A673 (cell line): ENCODE results near the gene JAG2. TPM values are rescaled to one million over a fixed set of nuclear protein-coding genes. Genes with fewer than 3 reads are reported as not detected.
A peak's percentile ranks its signal among the peaks of the same experiment; 100 is the strongest.

Experiments
- BruUV-seq: library from RNA; stranded (reverse); fragments of 400-500 nt; replicated peaks from 2 replicates; lab custom pipeline; 2021; lab: Mats Ljungman, UMichigan
- CTCF ChIA-PET: fragments of 300-600 bp; sonication (Branson Sonifier 250); formaldehyde crosslinking; loops from one replicate; lab custom pipeline; 2022; ENCODE audit warnings: antibody characterized with exemption; lab: Charles Lee
- POLR2A ChIA-PET: fragments of 300-600 bp; sonication (Branson Sonifier 250); formaldehyde crosslinking; loops from one replicate; lab custom pipeline; 2022; ENCODE audit warnings: antibody characterized with exemption; ENCODE audit not compliant: low non-redundant PET; lab: Charles Lee
- DNase-seq: peaks from one replicate; pipeline ENCODE4 v3.0.0-alpha.2; 2015; ENCODE audit warnings: low spot score
- H3K27ac ChIP-seq: fragments of 200-600 bp; sonication (generic); 2 replicates; pipeline ENCODE4 v1.5.1; 2016; ENCODE audit warnings: mixed run types, low read depth, mild to moderate bottlenecking, mixed read lengths, antibody characterized with exemption, low read length; ENCODE audit not compliant: poor library complexity, severe bottlenecking
- H3K27me3 ChIP-seq: fragments of 200-600 bp; sonication (generic); replicated peaks from 2 replicates; pipeline ENCODE4 v1.6.1; 2017; ENCODE audit warnings: mixed run types, low read depth, mild to moderate bottlenecking, mixed read lengths, antibody characterized with exemption, low read length; ENCODE audit not compliant: insufficient read depth, poor library complexity
- H3K36me3 ChIP-seq: fragments of 200-600 bp; sonication (generic); 2 replicates; pipeline ENCODE4 v1.6.1; 2016; ENCODE audit warnings: mixed run types, mild to moderate bottlenecking, mixed read lengths, antibody characterized with exemption, low read length; ENCODE audit not compliant: insufficient read depth, poor library complexity, severe bottlenecking
- H3K4me1 ChIP-seq: fragments of 200-600 bp; sonication (generic); 2 replicates; pipeline ENCODE4 v1.6.1; 2017; ENCODE audit warnings: mixed run types, mild to moderate bottlenecking, mixed read lengths, antibody characterized with exemption, low read length; ENCODE audit not compliant: insufficient read depth, poor library complexity, severe bottlenecking
- H3K4me3 ChIP-seq: fragments of 200-600 bp; sonication (generic); 2 replicates; pipeline ENCODE4 v1.5.1; 2016; ENCODE audit warnings: low read depth, mixed run types, mild to moderate bottlenecking, mixed read lengths, low read length; ENCODE audit not compliant: poor library complexity, severe bottlenecking
- H3K9me3 ChIP-seq: fragments of 200-600 bp; sonication (generic); 2 replicates; pipeline ENCODE4 v1.6.1; 2016; ENCODE audit warnings: mixed run types, low read depth, mild to moderate bottlenecking, mixed read lengths, antibody characterized with exemption, low read length; ENCODE audit not compliant: poor library complexity, severe bottlenecking
- EZH2 ChIP-seq: fragments of 200-600 bp; sonication (generic); IDR thresholded peaks from 2 replicates; pipeline ENCODE4 v1.6.1; 2017; ENCODE audit warnings: borderline replicate concordance, low read depth, mild to moderate bottlenecking, mixed read lengths, antibody characterized with exemption, low read length; ENCODE audit not compliant: poor library complexity, severe bottlenecking
- intact Hi-C: fragments of 100-400 bp; cut with micrococcal nuclease; formaldehyde crosslinking; loops from one replicate; pipeline ENCODE4 v1.10.0; 2022; ENCODE audit not compliant: unreplicated experiment
- total RNA-seq: library from RNA; stranded (reverse); gene quantifications from 2 replicates; pipeline ENCODE4 v1.2.3, GENCODE V29; 2021
- TF ChIP-seq, protein P1 (sequence below): fragments of 300-800, 200-600 bp; sonication (generic); conservative IDR thresholded peaks from 2 replicates; pipeline ENCODE4 v1.5.1; 2017; ENCODE audit warnings: low read depth, mild to moderate bottlenecking, antibody characterized with exemption, low read length, moderate library complexity, mixed read lengths

The JAG2 gene
- total RNA-seq, 1 experiment from 2014 or later: 14.3 TPM

GRCh38 chr14:105176513-105176912 lies 7.9 kb upstream of the JAG2 start:
- no TSS peak for BruUV-seq
- no peak for TF ChIP-seq EZH2
- TF ChIP-seq, protein P1, sequence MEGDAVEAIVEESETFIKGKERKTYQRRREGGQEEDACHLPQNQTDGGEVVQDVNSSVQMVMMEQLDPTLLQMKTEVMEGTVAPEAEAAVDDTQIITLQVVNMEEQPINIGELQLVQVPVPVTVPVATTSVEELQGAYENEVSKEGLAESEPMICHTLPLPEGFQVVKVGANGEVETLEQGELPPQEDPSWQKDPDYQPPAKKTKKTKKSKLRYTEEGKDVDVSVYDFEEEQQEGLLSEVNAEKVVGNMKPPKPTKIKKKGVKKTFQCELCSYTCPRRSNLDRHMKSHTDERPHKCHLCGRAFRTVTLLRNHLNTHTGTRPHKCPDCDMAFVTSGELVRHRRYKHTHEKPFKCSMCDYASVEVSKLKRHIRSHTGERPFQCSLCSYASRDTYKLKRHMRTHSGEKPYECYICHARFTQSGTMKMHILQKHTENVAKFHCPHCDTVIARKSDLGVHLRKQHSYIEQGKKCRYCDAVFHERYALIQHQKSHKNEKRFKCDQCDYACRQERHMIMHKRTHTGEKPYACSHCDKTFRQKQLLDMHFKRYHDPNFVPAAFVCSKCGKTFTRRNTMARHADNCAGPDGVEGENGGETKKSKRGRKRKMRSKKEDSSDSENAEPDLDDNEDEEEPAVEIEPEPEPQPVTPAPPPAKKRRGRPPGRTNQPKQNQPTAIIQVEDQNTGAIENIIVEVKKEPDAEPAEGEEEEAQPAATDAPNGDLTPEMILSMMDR: no peak
- Histone ChIP-seq H3K27ac (peak overlapping the region; percentile 47), H3K36me3 (no peaks in the 10 kb centered on the region), H3K4me3 (no peak overlapping the region), H3K9me3 (no peaks in the 10 kb centered on the region), H3K27me3 (no peaks in the 10 kb centered on the region), H3K4me1 (peaks cover 20% of the 10 kb centered on the region)
- CTCF ChIA-PET: no interaction called here
- DNase-seq: no peak
- intact Hi-C loops: no loop called here
- POLR2A ChIA-PET: no interaction called here

DNA sequence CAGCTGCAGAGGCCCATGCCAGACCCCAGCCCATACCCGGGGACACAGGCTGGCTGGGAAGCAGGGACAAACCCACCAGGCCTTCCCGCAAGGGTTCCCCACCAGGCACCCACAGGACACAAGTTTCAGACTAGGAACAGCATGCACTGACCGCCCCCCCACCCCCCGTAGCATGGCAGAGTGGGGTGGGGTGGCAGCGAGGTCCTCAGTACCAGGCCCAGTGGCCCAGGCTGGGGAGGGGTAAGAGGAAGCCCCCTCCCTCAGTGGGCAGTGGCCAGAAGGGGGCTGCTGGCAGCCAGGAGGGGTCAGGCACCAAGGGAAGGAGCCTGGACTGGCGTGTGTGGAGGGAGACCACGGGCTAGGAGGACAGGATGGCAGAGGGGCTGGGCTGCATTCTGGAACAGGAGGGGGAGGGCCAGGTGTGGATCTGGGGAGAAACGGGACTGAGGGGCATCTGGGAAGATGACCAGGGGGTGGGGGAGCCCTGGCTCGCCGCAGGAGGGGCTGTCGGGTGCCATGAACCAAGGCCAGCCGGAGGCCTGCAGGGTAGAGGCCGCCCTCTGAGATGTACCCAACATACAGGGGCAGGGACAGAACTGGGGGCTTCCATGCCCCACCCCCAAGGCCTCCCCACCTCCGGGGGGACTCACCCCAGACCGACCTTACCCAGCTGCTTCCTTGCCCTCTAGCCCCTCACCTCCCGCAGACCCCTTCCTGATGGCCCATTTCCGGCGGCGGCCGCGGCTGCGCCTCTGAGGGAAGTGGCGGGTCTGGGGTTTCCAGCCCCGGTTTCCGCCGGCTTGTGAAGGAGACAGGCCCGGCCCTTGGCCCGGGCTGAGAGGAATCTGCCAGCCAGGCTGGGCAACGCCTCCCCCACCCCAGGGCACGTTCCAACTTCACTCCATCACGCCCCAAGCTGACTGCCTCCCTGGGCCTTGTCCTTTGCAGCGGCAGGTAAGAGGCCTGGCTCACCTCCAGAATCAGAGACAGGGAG lies 5.6 kb upstream of the JAG2 start:
- CTCF ChIA-PET: no interaction called here
- DNase-seq: no peak
- Histone ChIP-seq H3K4me1 (peaks cover 40% of the 10 kb centered on the region), H3K36me3 (no peaks in the 10 kb centered on the region), H3K27me3 (no peaks in the 10 kb centered on the region), H3K27ac (no peak overlapping the region), H3K9me3 (no peaks in the 10 kb centered on the region), H3K4me3 (no peak overlapping the region)
- no TSS peak for BruUV-seq
- intact Hi-C loops: loop anchor here (5.0 kb wide), 1 partner anchor 82 kb away; no protein-coding TSS in a partner anchor
- TF ChIP-seq, protein P1: no peak
- no peak for TF ChIP-seq EZH2
- POLR2A ChIA-PET: no interaction called here

DNA sequence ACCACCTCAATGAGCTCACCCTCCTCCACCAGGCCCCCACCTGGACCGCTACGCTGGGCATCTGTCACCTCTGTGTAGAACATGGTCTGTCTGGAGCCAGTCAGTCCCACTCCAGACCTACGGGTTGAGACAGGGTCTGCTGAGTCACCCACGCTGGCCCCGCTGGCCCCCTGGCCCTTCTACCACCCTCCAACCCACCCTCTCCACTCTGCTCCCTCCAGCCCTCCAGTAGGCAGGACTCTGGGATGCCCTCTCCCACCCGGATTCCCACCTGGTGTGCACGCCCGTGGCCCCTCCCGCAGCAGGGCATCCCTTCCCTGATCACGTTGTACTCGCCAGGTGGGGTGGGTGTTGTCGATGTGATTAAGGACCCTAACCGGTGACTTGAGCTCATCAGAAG lies 4.6 kb upstream of the JAG2 start:
- Histone ChIP-seq H3K4me1 (peaks cover 43% of the 10 kb centered on the region), H3K9me3 (no peaks in the 10 kb centered on the region), H3K36me3 (no peaks in the 10 kb centered on the region), H3K27me3 (no peaks in the 10 kb centered on the region), H3K4me3 (no peak overlapping the region), H3K27ac (no peak overlapping the region)
- ChIA-PET CTCF (no interaction called here), POLR2A (interaction anchor here (0.6 kb wide), 1 partner anchor 16 kb away, joined by 5 read pairs; no protein-coding TSS in a partner anchor)
- intact Hi-C loops: loop anchor here (5.0 kb wide), 1 partner anchor 81 kb away; no protein-coding TSS in a partner anchor
- no peak for TF ChIP-seq EZH2
- TF ChIP-seq, protein P1: no peak
- DNase-seq: no peak
- no TSS peak for BruUV-seq
